AG04450 (cell line): ENCODE data around the gene SEC16B. TPM values are rescaled to one million over a fixed set of nuclear protein-coding genes. Genes with fewer than 3 reads are reported as not detected.

Experiments used
- CTCF ChIA-PET: fragments of 300-600, 350-600 bp; formaldehyde crosslinking; extraction: SDS; loops from one replicate; lab custom pipeline; 2022; ENCODE audit warnings: antibody characterized with exemption, inconsistent platforms; lab: Charles Lee
- POLR2A ChIA-PET: fragments of 350-600 bp; formaldehyde crosslinking; extraction: SDS; loops from one replicate; lab custom pipeline; 2021; ENCODE audit warnings: antibody characterized with exemption, inconsistent platforms; lab: Yijun Ruan, JAX
- DNase-seq: peaks from one replicate; pipeline ENCODE4 v3.0.0-alpha.2; 2011; ENCODE audit warnings: low read depth, low spot score
- H3K27ac ChIP-seq: one replicate; pipeline ENCODE4 v1.5.1; 2012; ENCODE audit warnings: low read depth, low read length, control low read depth
- H3K27me3 ChIP-seq: one replicate; pipeline ENCODE4 v1.6.0; 2012; ENCODE audit warnings: low read length; ENCODE audit not compliant: control insufficient read depth, insufficient read depth
- H3K4me3 ChIP-seq: 2 replicates; pipeline ENCODE4 v1.5.1; 2011; ENCODE audit warnings: mild to moderate bottlenecking, low read depth, low read length, control low read depth
- H3K9me3 ChIP-seq: 2 replicates; pipeline ENCODE4 v1.5.1; 2012; ENCODE audit warnings: low read length; ENCODE audit not compliant: control insufficient read depth, insufficient read depth
- CTCF ChIP-seq: IDR thresholded peaks from 2 replicates; pipeline ENCODE4 v1.5.1; 2011; ENCODE audit warnings: low read depth, low read length, control low read depth, inconsistent platforms
- polyA plus RNA-seq: library from polyadenylated mRNA; depleted of rRNA; stranded (reverse); fragments of >200 nt; gene quantifications from 2 replicates; pipeline ENCODE4 v1.2.3, GENCODE V29; 2011

The SEC16B gene
- polyA plus RNA-seq, 1 experiment: 4.0 TPM

- no peak overlapping the region for H3K27ac ChIP-seq
- no peaks in the 10 kb centered on the region for H3K9me3 ChIP-seq
- no peak overlapping the region for H3K4me3 ChIP-seq
- ChIA-PET POLR2A (no interaction called here), CTCF (interaction anchor here (1.2 to 1.6 kb wide), 2 partner anchors 12 to 162 kb away, joined by 4 to 5 read pairs; no protein-coding TSS in a partner anchor)
- H3K27me3 ChIP-seq: no peaks in the 10 kb centered on the region
- TF ChIP-seq CTCF: no peak
- DNase-seq: no peak
Measured at GRCh38 chr1:177941976-177942375, 27.9 kb downstream of the SEC16B start.

DNA sequence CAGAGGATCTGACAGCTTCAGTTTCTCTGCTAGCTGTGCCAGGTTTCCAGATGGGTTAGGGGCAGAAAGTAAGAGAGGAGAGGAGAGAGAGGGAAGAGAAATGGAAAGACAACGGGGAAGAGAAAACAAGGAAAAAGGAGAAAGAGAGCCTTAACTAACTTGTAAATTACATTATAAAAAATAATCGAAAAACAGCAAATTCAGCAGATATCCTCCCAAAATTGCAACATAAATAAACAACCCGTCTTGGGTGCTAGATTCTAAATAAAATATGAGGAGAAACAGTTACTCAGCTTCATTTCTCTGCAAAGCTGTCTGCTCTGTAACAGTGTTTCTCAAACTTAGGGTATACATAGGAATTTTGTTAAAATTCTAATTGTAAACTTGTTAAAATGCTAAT is 29.2 kb downstream of the SEC16B start:
- Histone ChIP-seq H3K9me3 (no peaks in the 10 kb centered on the region), H3K27me3 (no peaks in the 10 kb centered on the region), H3K4me3 (no peak overlapping the region), H3K27ac (no peak overlapping the region)
- CTCF ChIA-PET: interaction anchor here (0.9 to 1.6 kb wide), 5 partner anchors 9 to 160 kb away, joined by 3 to 5 read pairs (median 4); no protein-coding TSS in a partner anchor
- POLR2A ChIA-PET: no interaction called here
- TF ChIP-seq CTCF: no peak
- no peak for DNase-seq

DNA sequence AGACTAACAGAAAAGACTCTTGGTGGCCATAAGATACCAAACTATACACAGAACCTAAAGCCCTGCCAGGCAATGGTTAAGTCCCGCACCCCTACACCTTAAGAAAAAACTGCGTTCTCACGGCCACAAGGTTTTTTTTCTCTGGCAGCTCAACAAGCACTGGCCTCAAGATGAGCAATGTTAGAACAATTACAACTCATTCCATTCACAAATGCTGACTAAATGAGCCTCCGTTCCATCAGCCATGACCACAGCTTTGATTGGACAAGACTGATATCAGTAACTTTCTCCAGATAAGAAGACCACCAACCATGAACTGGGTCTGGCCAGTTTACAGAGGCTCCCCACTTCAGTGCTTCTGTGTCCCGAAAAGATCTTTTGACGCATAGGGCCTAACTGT is 31.9 kb downstream of the SEC16B start:
- POLR2A ChIA-PET: no interaction called here
- no peak overlapping the region for H3K4me3 ChIP-seq
- H3K27me3 ChIP-seq: no peaks in the 10 kb centered on the region
- peak overlapping the region; percentile 4 for H3K27ac ChIP-seq
- peak; percentile 55 for DNase-seq
- no peak for TF ChIP-seq CTCF
- H3K9me3 ChIP-seq: no peaks in the 10 kb centered on the region
- CTCF ChIA-PET: interaction anchor here (0.7 to 3.0 kb wide), 5 partner anchors 8 to 1040 kb away, joined by 3 to 16 read pairs (median 4); no protein-coding TSS in a partner anchor

DNA sequence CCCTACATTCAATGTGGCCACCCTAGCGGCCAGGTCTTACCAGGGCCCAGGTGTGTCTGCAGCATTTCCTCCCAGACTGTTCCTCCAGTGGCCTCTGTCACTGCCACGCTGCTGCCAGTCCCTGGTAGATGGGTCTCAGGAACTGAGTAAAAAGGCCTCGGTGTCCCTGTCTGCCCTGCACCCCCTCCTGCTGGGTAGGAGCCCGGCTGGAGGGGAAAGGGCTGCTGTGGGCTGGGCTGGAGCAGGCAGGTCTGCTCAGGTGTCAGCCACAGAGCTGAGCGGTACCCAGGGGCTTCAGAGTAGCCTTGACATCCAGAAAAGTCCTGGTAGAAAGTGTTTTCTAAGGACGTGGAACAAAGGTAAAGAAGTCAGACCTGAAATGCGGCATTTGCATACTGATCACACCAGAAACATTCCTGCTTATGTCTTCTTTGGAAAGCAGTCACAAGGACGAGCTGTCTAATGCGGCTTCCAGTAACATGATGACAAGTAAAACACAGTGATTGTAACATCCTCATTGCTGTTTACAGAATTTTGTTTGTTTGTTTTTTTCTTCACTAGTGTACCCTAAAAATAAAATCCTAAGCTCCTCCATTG is 32.6 kb downstream of the SEC16B start:
- H3K27ac ChIP-seq: no peak overlapping the region
- CTCF ChIA-PET: interaction anchor here (0.5 to 3.0 kb wide), 6 partner anchors 9 to 1142 kb away, joined by 3 to 16 read pairs (median 6); no protein-coding TSS in a partner anchor

More for the DNA sequence above, 32.6 kb downstream of the SEC16B start:
- H3K27me3 ChIP-seq: no peaks in the 10 kb centered on the region
- no peak for DNase-seq
- H3K9me3 ChIP-seq: no peaks in the 10 kb centered on the region
- TF ChIP-seq CTCF: no peak
- POLR2A ChIA-PET: no interaction called here
- no peak overlapping the region for H3K4me3 ChIP-seq
